ENCODE measurements around the gene SIGLEC10.

SIGLEC10 gene

GRCh38 chr19:51462681-51463080 is 45.2 kb upstream of the SIGLEC10 start:
- Histone ChIP-seq H3K9ac (ENCODE audit: low read length) (no peak overlapping the region), H3K4me1 (ENCODE audit: insufficient read depth, low read length, severe bottlenecking) (peaks cover 4% of the 10 kb centered on the region), H3K4me2 (ENCODE audit: low read length) (no peak overlapping the region), H3K27me3 (ENCODE audit: insufficient read depth, low read length) (no peaks in the 10 kb centered on the region), H4K20me1 (ENCODE audit: insufficient read depth, low read length) (no peaks in the 10 kb centered on the region), H3K4me3 (ENCODE audit: low read depth, low read length, poor library complexity, severe bottlenecking) (no peak overlapping the region), H3K27ac (ENCODE audit: low read depth, low read length, poor library complexity, severe bottlenecking) (no peak overlapping the region), H3F3A (ENCODE audit: insufficient read depth, low read length) (no peaks in the 10 kb centered on the region), H3K9me2 (ENCODE audit: low read depth, low read length) (no peaks in the 10 kb centered on the region), H3K36me3 (ENCODE audit: insufficient read depth, low read length) (no peaks in the 10 kb centered on the region), H3K79me2 (ENCODE audit: insufficient read depth, low read length) (no peaks in the 10 kb centered on the region), H3K9me3 (ENCODE audit: low read length) (no peaks in the 10 kb centered on the region), H2AFZ (ENCODE audit: low read length) (no peak overlapping the region)
- no peak for TF ChIP-seq EZH2 (IDR thresholded peaks at IDR 0.05; ENCODE audit: borderline replicate concordance, low read length)
- TF ChIP-seq, protein P1, sequence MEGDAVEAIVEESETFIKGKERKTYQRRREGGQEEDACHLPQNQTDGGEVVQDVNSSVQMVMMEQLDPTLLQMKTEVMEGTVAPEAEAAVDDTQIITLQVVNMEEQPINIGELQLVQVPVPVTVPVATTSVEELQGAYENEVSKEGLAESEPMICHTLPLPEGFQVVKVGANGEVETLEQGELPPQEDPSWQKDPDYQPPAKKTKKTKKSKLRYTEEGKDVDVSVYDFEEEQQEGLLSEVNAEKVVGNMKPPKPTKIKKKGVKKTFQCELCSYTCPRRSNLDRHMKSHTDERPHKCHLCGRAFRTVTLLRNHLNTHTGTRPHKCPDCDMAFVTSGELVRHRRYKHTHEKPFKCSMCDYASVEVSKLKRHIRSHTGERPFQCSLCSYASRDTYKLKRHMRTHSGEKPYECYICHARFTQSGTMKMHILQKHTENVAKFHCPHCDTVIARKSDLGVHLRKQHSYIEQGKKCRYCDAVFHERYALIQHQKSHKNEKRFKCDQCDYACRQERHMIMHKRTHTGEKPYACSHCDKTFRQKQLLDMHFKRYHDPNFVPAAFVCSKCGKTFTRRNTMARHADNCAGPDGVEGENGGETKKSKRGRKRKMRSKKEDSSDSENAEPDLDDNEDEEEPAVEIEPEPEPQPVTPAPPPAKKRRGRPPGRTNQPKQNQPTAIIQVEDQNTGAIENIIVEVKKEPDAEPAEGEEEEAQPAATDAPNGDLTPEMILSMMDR (IDR thresholded peaks at IDR 0.05; ENCODE audit: low read length): no peak

DNA sequence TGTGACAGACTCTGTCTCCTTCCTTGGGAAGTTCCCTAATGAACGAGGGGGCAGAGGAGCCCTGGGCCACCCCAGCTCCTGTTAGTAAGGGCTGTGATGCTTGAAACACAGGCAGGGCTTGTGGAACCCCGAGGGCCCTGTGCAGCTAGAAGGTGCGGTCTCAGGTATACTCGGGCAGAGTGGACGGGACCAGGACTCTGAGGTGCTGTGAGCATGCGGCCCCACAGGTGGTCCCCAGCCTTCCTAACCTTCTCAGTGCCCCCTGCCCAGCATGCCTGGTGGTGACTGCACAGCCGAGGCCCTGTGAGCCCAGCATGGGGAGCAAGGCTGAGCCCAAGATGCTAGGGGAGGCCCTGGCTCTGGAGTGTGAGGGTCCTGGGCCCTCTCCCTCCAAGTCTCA is 44.8 kb upstream of the SIGLEC10 start:
- no peaks in the 10 kb centered on the region for H3K36me3 ChIP-seq (ENCODE audit: insufficient read depth, low read length)
- no peaks in the 10 kb centered on the region for H3K27me3 ChIP-seq (ENCODE audit: insufficient read depth, low read length)
- H3F3A ChIP-seq (ENCODE audit: insufficient read depth, low read length): no peaks in the 10 kb centered on the region
- peaks cover 4% of the 10 kb centered on the region for H3K4me1 ChIP-seq (ENCODE audit: insufficient read depth, low read length, severe bottlenecking)
- no peaks in the 10 kb centered on the region for H3K79me2 ChIP-seq (ENCODE audit: insufficient read depth, low read length)
- H3K4me3 ChIP-seq (ENCODE audit: low read depth, low read length, poor library complexity, severe bottlenecking): no peak overlapping the region
- H3K27ac ChIP-seq (ENCODE audit: low read depth, low read length, poor library complexity, severe bottlenecking): no peak overlapping the region
- no peak overlapping the region for H3K4me2 ChIP-seq (ENCODE audit: low read length)
- no peak overlapping the region for H2AFZ ChIP-seq (ENCODE audit: low read length)
- no peaks in the 10 kb centered on the region for H3K9me3 ChIP-seq (ENCODE audit: low read length)
- no peaks in the 10 kb centered on the region for H4K20me1 ChIP-seq (ENCODE audit: insufficient read depth, low read length)
- no peak overlapping the region for H3K9ac ChIP-seq (ENCODE audit: low read length)
- H3K9me2 ChIP-seq (ENCODE audit: low read depth, low read length): no peaks in the 10 kb centered on the region
- TF ChIP-seq EZH2 (IDR thresholded peaks at IDR 0.05; ENCODE audit: borderline replicate concordance, low read length): no peak
- TF ChIP-seq, protein P1 (IDR thresholded peaks at IDR 0.05; ENCODE audit: low read length): no peak

GRCh38 chr19:51461723-51462161 is 44.3 kb upstream of the SIGLEC10 start:
- H3K9ac ChIP-seq (ENCODE audit: low read length): no peak overlapping the region
- H4K20me1 ChIP-seq (ENCODE audit: insufficient read depth, low read length): no peaks in the 10 kb centered on the region

More at GRCh38 chr19:51461723-51462161, 44.3 kb upstream of the SIGLEC10 start:
- no peaks in the 10 kb centered on the region for H3K79me2 ChIP-seq (ENCODE audit: insufficient read depth, low read length)
- H3K36me3 ChIP-seq (ENCODE audit: insufficient read depth, low read length): no peaks in the 10 kb centered on the region
- TF ChIP-seq EZH2 (IDR thresholded peaks at IDR 0.05; ENCODE audit: borderline replicate concordance, low read length): no peak
- TF ChIP-seq, protein P1 (IDR thresholded peaks at IDR 0.05; ENCODE audit: low read length): no peak
- H3K9me3 ChIP-seq (ENCODE audit: low read length): no peaks in the 10 kb centered on the region
- H2AFZ ChIP-seq (ENCODE audit: low read length): no peak overlapping the region
- no peak overlapping the region for H3K27ac ChIP-seq (ENCODE audit: low read depth, low read length, poor library complexity, severe bottlenecking)
- H3K4me1 ChIP-seq (ENCODE audit: insufficient read depth, low read length, severe bottlenecking): peaks cover 4% of the 10 kb centered on the region
- H3K4me2 ChIP-seq (ENCODE audit: low read length): no peak overlapping the region
- H3F3A ChIP-seq (ENCODE audit: insufficient read depth, low read length): no peaks in the 10 kb centered on the region
- H3K9me2 ChIP-seq (ENCODE audit: low read depth, low read length): no peaks in the 10 kb centered on the region
- no peaks in the 10 kb centered on the region for H3K27me3 ChIP-seq (ENCODE audit: insufficient read depth, low read length)
- H3K4me3 ChIP-seq (ENCODE audit: low read depth, low read length, poor library complexity, severe bottlenecking): no peak overlapping the region
